Heart left ventricle (tissue), 13 donors: ENCODE results near the gene MED16.

ENCODE experiments used
- POLR2A ChIP-seq, 2 donors: fragments of 450-650 bp; IDR thresholded peaks; one replicate each; pipeline ENCODE4 v1.6.1; 2017; ENCODE audit warnings: antibody characterized with exemption in 2 of 2, mild to moderate bottlenecking in 2 of 2, moderate library complexity in 2 of 2
- TF ChIP-seq, protein P1 (sequence below), 12 donors: fragments of 200-600 bp; sonication (generic) in 4 of 12; IDR thresholded peaks; one replicate each; pipeline versions ENCODE4 v1.5.0 to v1.8.0; 2018 to 2022; ENCODE audit warnings: antibody characterized with exemption in 12 of 12, mild to moderate bottlenecking in 5 of 12
- donor health status: ischemic (EF 13 %, LVEDD 7.1; RV severe dilation, severe dysfunction).
- donor health status: DM: no; HTN: yes; CAD: no.
- donor health status: DM: no; HTN: no; CAD: no.
- donor health status: ischemic (EF 25% LVEDD 6.9; RV normal size, moderate dysfunction).
- donor health status: ischemic (EF 25% LVEDD 5.7; RV mildly dilated, moderate dysfunction).
- donor health status: ischemic (EF 35%, LVEDD 5.7; RV mildly dilated, moderate dysfunction).
- donor health status: nonischemic (EF 11% LVEDD 7.7; RV severe dilation, severe dysfunction).
- donor health status: DM: yes; HTN: yes; CAD: no.
- donor health status: PGD.
- donor health status: ischemic (EF 29% LVEDD 5.4; RV normal size, mild dysfunction).
- donor health status: nonischemic (EF 23%, LVEDD 6.1; RV moderate dilation, normal function).

DNA sequence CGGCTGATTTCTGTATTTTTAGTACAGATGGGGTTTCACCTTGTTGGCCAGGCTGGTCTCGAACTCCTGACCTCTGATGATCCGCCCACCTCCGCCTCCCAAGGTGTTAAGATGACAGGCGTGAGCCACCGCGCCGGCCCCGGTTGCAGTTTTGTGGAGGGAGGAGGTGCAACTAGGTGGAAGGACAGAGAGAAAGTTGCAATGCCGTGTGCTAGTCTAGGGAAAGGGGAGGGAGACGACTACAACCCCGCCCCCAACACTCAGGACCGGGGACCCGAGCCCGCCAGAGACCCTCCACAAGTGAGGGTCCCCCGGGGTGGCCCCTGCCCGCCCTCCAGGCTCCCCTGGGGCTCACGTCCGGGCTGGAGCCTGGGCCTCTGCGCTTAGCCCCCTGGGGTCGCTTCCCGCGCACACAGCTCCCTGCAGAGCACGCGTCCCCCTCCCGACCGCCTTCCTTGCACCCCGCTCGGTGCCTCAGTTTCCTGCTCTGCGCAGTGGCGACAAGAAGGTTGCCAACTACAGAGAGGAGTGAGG lies 31.6 kb upstream of the MED16 start:
- no peak for TF ChIP-seq POLR2A (IDR thresholded peaks at IDR 0.05)
- TF ChIP-seq, protein P1, sequence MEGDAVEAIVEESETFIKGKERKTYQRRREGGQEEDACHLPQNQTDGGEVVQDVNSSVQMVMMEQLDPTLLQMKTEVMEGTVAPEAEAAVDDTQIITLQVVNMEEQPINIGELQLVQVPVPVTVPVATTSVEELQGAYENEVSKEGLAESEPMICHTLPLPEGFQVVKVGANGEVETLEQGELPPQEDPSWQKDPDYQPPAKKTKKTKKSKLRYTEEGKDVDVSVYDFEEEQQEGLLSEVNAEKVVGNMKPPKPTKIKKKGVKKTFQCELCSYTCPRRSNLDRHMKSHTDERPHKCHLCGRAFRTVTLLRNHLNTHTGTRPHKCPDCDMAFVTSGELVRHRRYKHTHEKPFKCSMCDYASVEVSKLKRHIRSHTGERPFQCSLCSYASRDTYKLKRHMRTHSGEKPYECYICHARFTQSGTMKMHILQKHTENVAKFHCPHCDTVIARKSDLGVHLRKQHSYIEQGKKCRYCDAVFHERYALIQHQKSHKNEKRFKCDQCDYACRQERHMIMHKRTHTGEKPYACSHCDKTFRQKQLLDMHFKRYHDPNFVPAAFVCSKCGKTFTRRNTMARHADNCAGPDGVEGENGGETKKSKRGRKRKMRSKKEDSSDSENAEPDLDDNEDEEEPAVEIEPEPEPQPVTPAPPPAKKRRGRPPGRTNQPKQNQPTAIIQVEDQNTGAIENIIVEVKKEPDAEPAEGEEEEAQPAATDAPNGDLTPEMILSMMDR (IDR thresholded peaks at IDR 0.05): no peak
